ENCODE measurements around the gene TTLL13. TPM values are rescaled to one million over a fixed set of nuclear protein-coding genes. Genes with fewer than 3 reads are reported as not detected.

The TTLL13 gene
- total RNA-seq, 4 donors from 2014 or later = not detected

GRCh38 chr15:90219421-90220141 lies 29.8 kb upstream of the TTLL13 start:
- peaks cover 0 to 12% (median 4%) of the 10 kb centered on the region in 4 donors for H3K4me1 ChIP-seq
- no peaks in the 10 kb centered on the region for H3K27me3 ChIP-seq
- no peak overlapping the region for H3K4me3 ChIP-seq
- peaks cover 0 to 54% (median 0%) of the 10 kb centered on the region in 3 donors for H3K36me3 ChIP-seq
- DNase-seq = peak; percentile 65 to 75 (median 70)
- H3K9me3 ChIP-seq = no peaks in the 10 kb centered on the region
- H3K27ac ChIP-seq = peak overlapping the region in 1 of 4 donors; percentile 18
- TF ChIP-seq, protein P1, sequence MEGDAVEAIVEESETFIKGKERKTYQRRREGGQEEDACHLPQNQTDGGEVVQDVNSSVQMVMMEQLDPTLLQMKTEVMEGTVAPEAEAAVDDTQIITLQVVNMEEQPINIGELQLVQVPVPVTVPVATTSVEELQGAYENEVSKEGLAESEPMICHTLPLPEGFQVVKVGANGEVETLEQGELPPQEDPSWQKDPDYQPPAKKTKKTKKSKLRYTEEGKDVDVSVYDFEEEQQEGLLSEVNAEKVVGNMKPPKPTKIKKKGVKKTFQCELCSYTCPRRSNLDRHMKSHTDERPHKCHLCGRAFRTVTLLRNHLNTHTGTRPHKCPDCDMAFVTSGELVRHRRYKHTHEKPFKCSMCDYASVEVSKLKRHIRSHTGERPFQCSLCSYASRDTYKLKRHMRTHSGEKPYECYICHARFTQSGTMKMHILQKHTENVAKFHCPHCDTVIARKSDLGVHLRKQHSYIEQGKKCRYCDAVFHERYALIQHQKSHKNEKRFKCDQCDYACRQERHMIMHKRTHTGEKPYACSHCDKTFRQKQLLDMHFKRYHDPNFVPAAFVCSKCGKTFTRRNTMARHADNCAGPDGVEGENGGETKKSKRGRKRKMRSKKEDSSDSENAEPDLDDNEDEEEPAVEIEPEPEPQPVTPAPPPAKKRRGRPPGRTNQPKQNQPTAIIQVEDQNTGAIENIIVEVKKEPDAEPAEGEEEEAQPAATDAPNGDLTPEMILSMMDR (IDR thresholded peaks at IDR 0.05) = peak; percentile 52 to 70 (median 58)
- TF ChIP-seq POLR2A (IDR thresholded peaks at IDR 0.05) = no peak

DNA sequence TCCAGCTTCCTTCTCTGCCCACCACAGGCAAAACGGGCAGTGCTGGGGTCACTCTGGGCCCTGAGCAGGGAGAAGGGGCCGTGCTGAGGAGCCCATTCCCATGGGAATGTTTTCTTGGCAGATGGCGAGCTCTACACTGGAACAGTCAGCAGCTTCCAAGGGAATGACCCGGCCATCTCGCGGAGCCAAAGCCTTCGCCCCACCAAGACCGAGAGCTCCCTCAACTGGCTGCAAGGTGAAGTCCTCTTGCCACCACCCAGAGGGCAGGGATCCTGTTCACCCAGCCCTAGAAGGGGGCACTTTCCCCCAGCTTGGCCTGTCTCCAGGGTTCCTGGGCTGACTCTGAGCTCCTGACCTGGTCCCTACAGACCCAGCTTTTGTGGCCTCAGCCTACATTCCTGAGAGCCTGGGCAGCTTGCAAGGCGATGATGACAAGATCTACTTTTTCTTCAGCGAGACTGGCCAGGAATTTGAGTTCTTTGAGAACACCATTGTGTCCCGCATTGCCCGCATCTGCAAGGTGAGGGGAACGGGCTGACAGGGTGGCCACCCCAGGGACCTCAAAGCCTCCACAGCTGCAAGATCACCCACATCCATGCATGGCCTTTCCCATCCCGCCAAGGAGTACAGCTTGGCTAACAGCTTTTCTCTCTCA lies 28.0 kb upstream of the TTLL13 start:
- H3K36me3 ChIP-seq = peaks cover 0 to 72% (median 0%) of the 10 kb centered on the region in 3 donors
- peak overlapping the region in 2 of 4 donors; percentile 41 to 49 for H3K27ac ChIP-seq
- no peak overlapping the region for H3K4me3 ChIP-seq
- peak in 2 of 3 donors; percentile 82 to 86 for DNase-seq
- H3K4me1 ChIP-seq = peaks cover 0 to 8% (median 3%) of the 10 kb centered on the region in 4 donors
- no peaks in the 10 kb centered on the region for H3K9me3 ChIP-seq
- peak in 1 of 2 donors; percentile 14 for TF ChIP-seq POLR2A (IDR thresholded peaks at IDR 0.05)
- TF ChIP-seq, protein P1 (IDR thresholded peaks at IDR 0.05) = peak in 5 of 6 experiments; percentile 13 to 89 (median 80)
- H3K27me3 ChIP-seq = no peaks in the 10 kb centered on the region

DNA sequence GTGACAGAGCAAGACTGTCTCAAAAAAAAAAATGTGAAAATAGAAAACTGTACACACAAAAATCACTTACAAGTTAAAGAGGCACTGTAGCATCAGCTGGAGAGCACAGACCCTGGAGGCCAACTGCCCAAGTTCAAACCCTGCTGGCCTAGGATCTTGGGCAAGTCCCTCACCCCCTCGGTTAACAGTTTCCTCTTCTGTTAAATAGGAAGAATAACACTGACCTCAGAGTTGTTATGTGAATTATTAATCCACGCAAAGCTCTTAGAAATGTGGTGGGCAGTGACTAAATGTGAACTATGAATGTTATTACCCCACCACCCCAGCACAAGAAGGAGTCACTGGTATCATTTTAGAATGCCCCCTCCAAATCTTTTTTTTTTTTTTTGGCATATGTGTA lies 26.8 kb upstream of the TTLL13 start:
- H3K27me3 ChIP-seq = no peaks in the 10 kb centered on the region
- no peaks in the 10 kb centered on the region for H3K9me3 ChIP-seq
- TF ChIP-seq POLR2A (IDR thresholded peaks at IDR 0.05) = no peak
- TF ChIP-seq, protein P1 (IDR thresholded peaks at IDR 0.05) = no peak
- no peak overlapping the region for H3K4me3 ChIP-seq
- peaks cover 0 to 76% (median 0%) of the 10 kb centered on the region in 3 donors for H3K36me3 ChIP-seq
- no peak overlapping the region for H3K27ac ChIP-seq
- H3K4me1 ChIP-seq = peaks cover 0 to 5% (median under 1%) of the 10 kb centered on the region in 4 donors
- no peak for DNase-seq

DNA sequence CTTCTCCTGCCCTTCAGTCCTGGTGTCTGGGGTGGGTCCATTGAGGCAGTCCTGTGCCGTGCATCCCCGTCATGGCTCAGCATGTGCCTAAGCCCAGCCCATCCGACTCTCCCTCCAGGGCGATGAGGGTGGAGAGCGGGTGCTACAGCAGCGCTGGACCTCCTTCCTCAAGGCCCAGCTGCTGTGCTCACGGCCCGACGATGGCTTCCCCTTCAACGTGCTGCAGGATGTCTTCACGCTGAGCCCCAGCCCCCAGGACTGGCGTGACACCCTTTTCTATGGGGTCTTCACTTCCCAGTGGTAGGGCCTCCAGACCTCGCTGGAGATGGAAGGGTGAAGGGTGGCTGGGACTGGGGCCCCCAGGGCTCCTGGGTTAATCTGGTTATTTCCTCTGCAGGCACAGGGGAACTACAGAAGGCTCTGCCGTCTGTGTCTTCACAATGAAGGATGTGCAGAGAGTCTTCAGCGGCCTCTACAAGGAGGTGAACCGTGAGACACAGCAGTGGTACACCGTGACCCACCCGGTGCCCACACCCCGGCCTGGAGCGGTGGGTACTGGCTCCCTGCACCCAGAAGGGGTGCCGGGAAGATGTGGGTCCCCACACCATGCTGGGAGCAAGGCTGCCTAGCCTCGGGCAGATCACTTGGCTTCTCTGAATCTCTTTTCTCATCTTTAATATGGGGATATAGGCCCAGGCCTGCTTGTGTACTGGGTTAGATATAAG lies 25.8 kb upstream of the TTLL13 start:
- H3K27me3 ChIP-seq = no peaks in the 10 kb centered on the region
- H3K36me3 ChIP-seq = peaks cover 0 to 76% (median 0%) of the 10 kb centered on the region in 3 donors
- TF ChIP-seq POLR2A (IDR thresholded peaks at IDR 0.05) = no peak
- TF ChIP-seq, protein P1 (IDR thresholded peaks at IDR 0.05) = no peak
- no peak overlapping the region for H3K4me3 ChIP-seq
- peaks cover 0 to 9% (median 0%) of the 10 kb centered on the region in 4 donors for H3K4me1 ChIP-seq
- H3K9me3 ChIP-seq = no peaks in the 10 kb centered on the region
- H3K27ac ChIP-seq = no peak overlapping the region
- DNase-seq = no peak

DNA sequence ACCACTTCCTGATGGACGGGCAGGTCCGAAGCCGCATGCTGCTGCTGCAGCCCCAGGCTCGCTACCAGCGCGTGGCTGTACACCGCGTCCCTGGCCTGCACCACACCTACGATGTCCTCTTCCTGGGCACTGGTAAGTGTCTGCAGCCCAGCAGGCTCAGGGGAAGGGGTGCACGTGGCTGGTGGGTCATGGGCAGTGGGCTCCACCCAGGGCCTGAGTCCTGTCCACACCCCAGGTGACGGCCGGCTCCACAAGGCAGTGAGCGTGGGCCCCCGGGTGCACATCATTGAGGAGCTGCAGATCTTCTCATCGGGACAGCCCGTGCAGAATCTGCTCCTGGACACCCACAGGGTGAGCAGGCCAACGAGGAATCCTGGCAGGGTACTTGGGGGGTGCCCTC lies 24.3 kb upstream of the TTLL13 start:
- no peaks in the 10 kb centered on the region for H3K9me3 ChIP-seq
- H3K4me3 ChIP-seq = no peak overlapping the region
- H3K27me3 ChIP-seq = no peaks in the 10 kb centered on the region
- TF ChIP-seq, protein P1 (IDR thresholded peaks at IDR 0.05) = no peak
- TF ChIP-seq POLR2A (IDR thresholded peaks at IDR 0.05) = no peak
- H3K27ac ChIP-seq = no peak overlapping the region
- H3K36me3 ChIP-seq = peaks cover 0 to 87% (median 0%) of the 10 kb centered on the region in 3 donors
- DNase-seq = no peak
- peaks cover 0 to 24% (median under 1%) of the 10 kb centered on the region in 4 donors for H3K4me1 ChIP-seq
